Endodermal cell (in vitro differentiated cells): Measurements from ENCODE around the gene IRF7. TPM values are rescaled to one million over a fixed set of nuclear protein-coding genes. Genes with fewer than 3 reads are reported as not detected.

Experiments
- DNase-seq: peaks from one replicate; pipeline ENCODE4 v3.0.0-alpha.2; 2017
- H3K27ac ChIP-seq: 2 replicates; pipeline ENCODE4 v1.5.1; 2013; ENCODE audit warnings: mild to moderate bottlenecking, low read depth, low read length, moderate library complexity
- H3K27me3 ChIP-seq: 2 replicates; pipeline ENCODE4 v1.6.1; 2013; ENCODE audit warnings: mild to moderate bottlenecking, low read length, moderate library complexity; ENCODE audit not compliant: insufficient read depth, control insufficient read depth, poor library complexity, severe bottlenecking
- H3K36me3 ChIP-seq: 2 replicates; pipeline ENCODE4 v1.7.0; 2013; ENCODE audit warnings: mild to moderate bottlenecking, low read length, moderate library complexity; ENCODE audit not compliant: control insufficient read depth, insufficient read depth
- H3K4me1 ChIP-seq: one replicate; pipeline ENCODE4 v1.7.0; 2013; ENCODE audit warnings: low read length; ENCODE audit not compliant: control insufficient read depth, insufficient read depth
- H3K4me3 ChIP-seq: 2 replicates; pipeline ENCODE4 v1.5.1; 2013; ENCODE audit warnings: mild to moderate bottlenecking, low read length, moderate library complexity
- H3K9ac ChIP-seq: 2 replicates; pipeline ENCODE4 v1.6.1; 2013; ENCODE audit warnings: mild to moderate bottlenecking, low read length, moderate library complexity; ENCODE audit not compliant: poor library complexity, severe bottlenecking; ENCODE audit errors: extremely low read depth
- H3K9me3 ChIP-seq: 2 replicates; pipeline ENCODE4 v1.6.1; 2013; ENCODE audit warnings: mild to moderate bottlenecking, low read length, moderate library complexity; ENCODE audit not compliant: control insufficient read depth
- H3K27ac Mint-ChIP-seq: 2 replicates; pipeline ENCODE4 v1.8.0; 2020; ENCODE audit warnings: mixed read lengths
- H3K27me3 Mint-ChIP-seq: 2 replicates; pipeline ENCODE4 v1.8.0; 2021; ENCODE audit warnings: mild to moderate bottlenecking, mixed read lengths; ENCODE audit not compliant: insufficient read depth
- H3K36me3 Mint-ChIP-seq: 2 replicates; pipeline ENCODE4 v1.8.0; 2020; ENCODE audit warnings: low read depth, mixed read lengths
- H3K4me1 Mint-ChIP-seq: 2 replicates; pipeline ENCODE4 v1.8.0; 2020; ENCODE audit warnings: mixed read lengths
- H3K4me3 Mint-ChIP-seq: 2 replicates; pipeline ENCODE4 v1.8.0; 2020; ENCODE audit warnings: mild to moderate bottlenecking, moderate library complexity, mixed read lengths
- H3K9me3 Mint-ChIP-seq: 2 replicates; pipeline ENCODE4 v1.8.0; 2020; ENCODE audit warnings: mild to moderate bottlenecking, mixed read lengths
- CTCF ChIP-seq: fragments of 200-600 bp; sonication (generic); conservative IDR thresholded peaks from 2 replicates; pipeline ENCODE4 v1.5.0; 2021; ENCODE audit warnings: antibody characterized with exemption, mild to moderate bottlenecking
- WGBS, 2 experiments: methylation state at CpG; one replicate each; pipeline versions ENCODE4 v1.1.5 to v1.1.7; 2013; ENCODE audit warnings: missing lambda C conversion rate in 2 of 2, mixed read lengths in 1 of 2; ENCODE audit not compliant: insufficient coverage in 1 of 2, insufficient read length in 1 of 2; 5-methylcytosine and 5-hydroxymethylcytosine counted together
- total RNA-seq, 2 donors: library from RNA; stranded (reverse); fragmentation: NEBNext Ultra II Directional in 1 of 2; extraction: Animal tissue kit (Norgen Biotek cat#: 25700) in 1 of 2; gene quantifications; 2 replicates in 1 of 2; 3 replicates in 1 of 2; pipeline ENCODE4 v1.2.1, GENCODE V29; 2021

IRF7 gene
- total RNA-seq, 2 donors from 2014 or later: 9.3 to 16.8 TPM

- no peaks in the 10 kb centered on the region for H3K27me3 Mint-ChIP-seq
- Histone ChIP-seq H3K9me3 (no peaks in the 10 kb centered on the region), H3K4me3 (no peak overlapping the region), H3K4me1 (no peaks in the 10 kb centered on the region), H3K27ac (no peak overlapping the region), H3K9ac (no peak overlapping the region), H3K27me3 (no peaks in the 10 kb centered on the region), H3K36me3 (peaks cover 39% of the 10 kb centered on the region)
- TF ChIP-seq CTCF: no peak
- H3K9me3 Mint-ChIP-seq: no peaks in the 10 kb centered on the region
- no peak overlapping the region for H3K4me3 Mint-ChIP-seq
- 92 to 95% methylated on average over 17 to 19 of the region's 19 CpGs for WGBS, 2 experiments
- DNase-seq: no peak
- peaks cover 29% of the 10 kb centered on the region for H3K36me3 Mint-ChIP-seq
- H3K4me1 Mint-ChIP-seq: no peaks in the 10 kb centered on the region
- no peak overlapping the region for H3K27ac Mint-ChIP-seq
Measured at GRCh38 chr11:660681-661444, 45.1 kb upstream of the IRF7 start.

GRCh38 chr11:660281-660680 lies 44.5 kb upstream of the IRF7 start:
- Histone ChIP-seq H3K36me3 (peaks cover 33% of the 10 kb centered on the region), H3K9ac (no peak overlapping the region), H3K27ac (no peak overlapping the region), H3K4me3 (no peak overlapping the region), H3K27me3 (no peaks in the 10 kb centered on the region), H3K9me3 (no peaks in the 10 kb centered on the region), H3K4me1 (no peaks in the 10 kb centered on the region)
- TF ChIP-seq CTCF: no peak
- Mint-ChIP-seq H3K9me3 (no peaks in the 10 kb centered on the region), H3K27ac (no peak overlapping the region), H3K4me1 (no peaks in the 10 kb centered on the region), H3K27me3 (no peaks in the 10 kb centered on the region), H3K36me3 (peaks cover 24% of the 10 kb centered on the region), H3K4me3 (no peak overlapping the region)
- DNase-seq: no peak
- WGBS, 2 experiments: 94 to 95% methylated on average over 14 to 19 of the region's 19 CpGs

- Histone ChIP-seq H3K27me3 (no peaks in the 10 kb centered on the region), H3K9ac (no peak overlapping the region), H3K36me3 (peaks cover 29% of the 10 kb centered on the region), H3K4me3 (no peak overlapping the region), H3K4me1 (no peaks in the 10 kb centered on the region), H3K27ac (no peak overlapping the region), H3K9me3 (no peaks in the 10 kb centered on the region)
- Mint-ChIP-seq H3K9me3 (no peaks in the 10 kb centered on the region), H3K27me3 (no peaks in the 10 kb centered on the region), H3K4me1 (no peaks in the 10 kb centered on the region), H3K36me3 (peaks cover 28% of the 10 kb centered on the region), H3K4me3 (no peak overlapping the region), H3K27ac (no peak overlapping the region)
- TF ChIP-seq CTCF: no peak
- no peak for DNase-seq
- 91 to 95% methylated on average over 12 to 16 of the region's 16 CpGs for WGBS, 2 experiments
Measured at GRCh38 chr11:659532-660085, 43.9 kb upstream of the IRF7 start.
